Activated CD8-positive, alpha-beta T cell treated with anti-CD3 and anti-CD28 coated beads for 36 hours (primary cell): Measurements from ENCODE around the gene TEX29. TPM values are rescaled to one million over a fixed set of nuclear protein-coding genes. Genes with fewer than 3 reads are reported as not detected.
A peak's percentile ranks its signal among the peaks of the same experiment; 100 is the strongest.

ENCODE experiments used
- ATAC-seq: fragments of 200-7000 bp; cut with Tn5 transposase; one replicate; pipeline ENCODE4 v1.10.0; 2021; ENCODE audit warnings: mild to moderate bottlenecking, moderate library complexity
- CTCF ChIA-PET: fragments of 350-600 bp; sonication (Branson Sonifier 250); formaldehyde crosslinking; loops from one replicate; lab custom pipeline; 2021; ENCODE audit warnings: antibody characterized with exemption; lab: Charles Lee
- POLR2A ChIA-PET: fragments of 350-600 bp; sonication (Branson Sonifier 250); formaldehyde crosslinking; loops from one replicate; lab custom pipeline; 2021; ENCODE audit warnings: antibody characterized with exemption; lab: Charles Lee
- DNase-seq: peaks from one replicate; pipeline ENCODE4 v3.0.0-alpha.2; 2020
- H3K27ac Mint-ChIP-seq: one replicate; pipeline ENCODE4 v1.8.0; 2021; ENCODE audit warnings: mild to moderate bottlenecking, mixed read lengths
- H3K27me3 Mint-ChIP-seq: one replicate; pipeline ENCODE4 v1.8.0; 2021; ENCODE audit warnings: mixed read lengths
- H3K36me3 Mint-ChIP-seq: one replicate; pipeline ENCODE4 v1.8.0; 2021; ENCODE audit warnings: low read depth, mixed read lengths
- H3K4me1 Mint-ChIP-seq: one replicate; pipeline ENCODE4 v1.8.0; 2021; ENCODE audit warnings: low read depth, mixed read lengths
- H3K4me3 Mint-ChIP-seq: one replicate; pipeline ENCODE4 v1.8.0; 2021; ENCODE audit warnings: mild to moderate bottlenecking, moderate library complexity, mixed read lengths
- H3K9me3 Mint-ChIP-seq: one replicate; pipeline ENCODE4 v1.8.0; 2021; ENCODE audit warnings: mixed read lengths
- intact Hi-C: fragments of 100-400 bp; cut with micrococcal nuclease; formaldehyde crosslinking; loops from one replicate; pipeline ENCODE4 v1.10.0; 2022
- total RNA-seq, 2 experiments: library from RNA; stranded (reverse); gene quantifications; one replicate each; pipeline ENCODE4 v1.2.3, GENCODE V29; 2021
- TF ChIP-seq, protein P1 (sequence below): fragments of 200-600 bp; IDR thresholded peaks from one replicate; pipeline ENCODE4 v1.8.0; 2022; ENCODE audit warnings: antibody characterized with exemption, mild to moderate bottlenecking

Gene TEX29
- total RNA-seq, 2 experiments from 2014 or later = 0.50 to 0.67 TPM

DNA sequence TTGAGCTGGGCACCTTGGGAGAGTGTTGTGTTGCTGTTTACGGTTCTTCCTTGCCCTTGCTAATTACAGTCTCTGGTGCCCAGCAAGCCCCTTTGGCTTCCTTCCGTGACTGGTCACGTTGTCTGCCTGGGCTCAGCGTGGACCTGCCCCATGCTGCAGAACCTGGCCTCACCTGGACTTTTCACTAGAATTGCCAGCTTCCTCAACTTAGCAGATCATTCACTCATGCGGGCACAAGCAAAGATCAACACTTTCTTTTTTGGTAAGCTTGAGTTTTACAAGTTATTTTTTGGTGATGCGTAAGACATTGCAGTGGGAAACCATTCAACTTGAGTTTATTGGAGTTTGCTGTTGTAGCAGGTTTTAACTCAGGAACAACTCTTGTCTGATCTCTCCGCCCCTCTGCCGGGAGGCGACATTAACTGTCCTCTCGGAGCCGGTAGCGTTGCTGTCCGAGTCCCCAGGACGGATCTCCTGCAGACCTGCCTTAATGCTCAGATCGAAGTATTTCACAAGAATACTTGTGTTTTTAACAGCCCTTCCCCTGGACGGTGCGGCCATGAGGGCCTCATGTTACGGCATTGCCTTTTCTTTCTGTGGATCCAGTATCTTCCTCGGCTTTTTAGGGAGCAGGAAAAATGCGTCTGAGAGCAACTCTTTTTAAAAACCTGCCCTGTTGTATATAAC is 15.7 kb upstream of the TEX29 start:
- intact Hi-C loops = no loop called here
- DNase-seq (no peak), ATAC-seq (no peak)
- H3K9me3 Mint-ChIP-seq = peaks cover 8% of the 10 kb centered on the region
- TF ChIP-seq, protein P1, sequence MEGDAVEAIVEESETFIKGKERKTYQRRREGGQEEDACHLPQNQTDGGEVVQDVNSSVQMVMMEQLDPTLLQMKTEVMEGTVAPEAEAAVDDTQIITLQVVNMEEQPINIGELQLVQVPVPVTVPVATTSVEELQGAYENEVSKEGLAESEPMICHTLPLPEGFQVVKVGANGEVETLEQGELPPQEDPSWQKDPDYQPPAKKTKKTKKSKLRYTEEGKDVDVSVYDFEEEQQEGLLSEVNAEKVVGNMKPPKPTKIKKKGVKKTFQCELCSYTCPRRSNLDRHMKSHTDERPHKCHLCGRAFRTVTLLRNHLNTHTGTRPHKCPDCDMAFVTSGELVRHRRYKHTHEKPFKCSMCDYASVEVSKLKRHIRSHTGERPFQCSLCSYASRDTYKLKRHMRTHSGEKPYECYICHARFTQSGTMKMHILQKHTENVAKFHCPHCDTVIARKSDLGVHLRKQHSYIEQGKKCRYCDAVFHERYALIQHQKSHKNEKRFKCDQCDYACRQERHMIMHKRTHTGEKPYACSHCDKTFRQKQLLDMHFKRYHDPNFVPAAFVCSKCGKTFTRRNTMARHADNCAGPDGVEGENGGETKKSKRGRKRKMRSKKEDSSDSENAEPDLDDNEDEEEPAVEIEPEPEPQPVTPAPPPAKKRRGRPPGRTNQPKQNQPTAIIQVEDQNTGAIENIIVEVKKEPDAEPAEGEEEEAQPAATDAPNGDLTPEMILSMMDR = no peak
- H3K36me3 Mint-ChIP-seq = peaks cover 72% of the 10 kb centered on the region
- H3K27ac Mint-ChIP-seq = no peak overlapping the region
- H3K4me3 Mint-ChIP-seq = no peak overlapping the region
- ChIA-PET CTCF (no interaction called here), POLR2A (no interaction called here)
- H3K4me1 Mint-ChIP-seq = peaks cover 4% of the 10 kb centered on the region
- no peaks in the 10 kb centered on the region for H3K27me3 Mint-ChIP-seq

DNA sequence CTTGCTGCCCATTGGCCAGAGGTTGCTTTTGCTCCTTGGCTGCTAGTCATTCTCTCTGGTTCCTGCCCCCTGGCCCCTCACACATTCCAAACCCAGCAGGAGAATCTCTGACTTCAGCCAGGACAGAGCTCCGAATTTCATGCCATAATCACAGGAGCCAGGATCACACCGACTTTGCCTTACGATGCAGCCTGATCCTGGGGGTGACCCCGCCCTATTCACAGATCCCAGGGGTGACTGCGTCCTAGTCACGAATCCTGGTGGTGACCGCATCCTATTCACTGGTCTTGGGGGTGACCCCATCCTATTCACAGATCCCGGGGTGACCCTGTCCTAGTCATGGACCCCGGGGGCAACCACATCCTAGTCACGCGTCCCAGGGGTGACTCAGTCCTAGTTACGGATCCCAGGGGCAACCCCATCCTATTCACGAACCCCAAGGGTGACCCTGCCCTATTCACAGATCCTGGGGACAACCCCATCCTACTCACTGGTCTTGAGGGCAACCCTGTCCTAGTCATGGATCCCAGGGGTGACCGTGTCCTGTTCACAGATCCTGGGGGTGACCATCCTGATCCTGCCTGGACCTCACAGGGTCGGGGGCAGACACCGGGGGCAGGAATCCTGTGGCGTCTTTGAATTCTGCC is 7.4 kb upstream of the TEX29 start:
- TF ChIP-seq, protein P1 = no peak
- Mint-ChIP-seq H3K27me3 (no peaks in the 10 kb centered on the region), H3K27ac (no peak overlapping the region), H3K36me3 (peaks cover 44% of the 10 kb centered on the region), H3K4me1 (no peaks in the 10 kb centered on the region), H3K4me3 (no peak overlapping the region), H3K9me3 (peaks cover 32% of the 10 kb centered on the region)
- no peak for ATAC-seq
- no peak for DNase-seq
- intact Hi-C loops = no loop called here
- ChIA-PET POLR2A (no interaction called here), CTCF (no interaction called here)

DNA sequence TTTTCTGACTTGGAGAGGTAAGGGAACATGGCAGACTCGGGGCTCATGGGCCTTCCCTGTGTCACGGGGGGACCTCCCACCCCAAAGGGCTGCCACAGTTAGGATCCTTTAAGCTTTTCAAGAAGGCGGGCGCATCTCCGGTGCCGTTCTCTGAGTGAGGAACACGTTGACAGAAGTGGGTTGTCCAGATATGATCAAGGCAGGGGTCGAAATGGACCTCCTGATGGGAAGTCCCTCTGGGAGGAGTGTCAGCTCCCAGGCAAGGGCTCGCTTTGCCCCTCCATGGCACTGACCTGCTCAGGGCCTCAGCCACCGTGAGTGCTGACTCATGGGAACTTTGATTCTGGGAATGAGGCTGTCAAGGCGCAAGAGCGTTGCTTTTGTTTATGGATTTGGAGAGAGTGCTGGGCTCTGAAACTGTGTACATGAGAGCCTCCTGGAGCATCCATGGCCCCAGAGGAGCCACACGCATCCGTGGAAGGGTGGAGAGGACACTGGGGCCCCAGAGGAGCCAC is 6.5 kb upstream of the TEX29 start:
- no peak overlapping the region for H3K4me3 Mint-ChIP-seq

DNA sequence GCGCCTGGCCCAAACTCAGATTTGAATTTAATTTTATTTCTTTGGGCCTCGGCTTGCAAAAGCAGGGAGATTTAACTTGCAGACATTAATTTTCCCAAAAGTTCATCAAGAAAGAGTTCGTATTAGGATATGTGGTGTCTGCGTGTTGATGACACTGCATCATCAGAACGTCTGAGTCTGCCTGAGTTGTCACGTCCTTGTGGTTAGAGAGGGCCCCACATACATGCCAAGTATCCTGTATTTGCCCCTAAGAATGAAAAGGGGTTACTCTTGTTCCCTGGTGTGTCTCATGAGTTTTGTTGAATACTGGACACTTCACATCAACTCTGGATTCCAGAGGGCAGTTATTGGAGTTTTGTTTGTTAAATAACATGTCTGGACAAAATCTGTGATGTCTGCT is 5.6 kb upstream of the TEX29 start:
- no peaks in the 10 kb centered on the region for H3K27me3 Mint-ChIP-seq
- ChIA-PET POLR2A (no interaction called here), CTCF (no interaction called here)

More for the DNA sequence above, 6.5 kb upstream of the TEX29 start:
- POLR2A ChIA-PET = no interaction called here
- H3K4me1 Mint-ChIP-seq = no peaks in the 10 kb centered on the region
- intact Hi-C loops = no loop called here
- DNase-seq (no peak), ATAC-seq (no peak)
- H3K27me3 Mint-ChIP-seq = no peaks in the 10 kb centered on the region
- CTCF ChIA-PET = no interaction called here
- H3K36me3 Mint-ChIP-seq = peaks cover 37% of the 10 kb centered on the region
- no peak overlapping the region for H3K27ac Mint-ChIP-seq
- H3K9me3 Mint-ChIP-seq = peaks cover 32% of the 10 kb centered on the region
- TF ChIP-seq, protein P1 = no peak

More for the DNA sequence above, 5.6 kb upstream of the TEX29 start:
- H3K4me3 Mint-ChIP-seq = no peak overlapping the region
- peak overlapping the region; percentile 6 for H3K27ac Mint-ChIP-seq
- peaks cover 33% of the 10 kb centered on the region for H3K36me3 Mint-ChIP-seq
- intact Hi-C loops = no loop called here
- no peak for DNase-seq
- H3K4me1 Mint-ChIP-seq = no peaks in the 10 kb centered on the region
- H3K9me3 Mint-ChIP-seq = peaks cover 27% of the 10 kb centered on the region
- TF ChIP-seq, protein P1 = no peak
- ATAC-seq = no peak
